ENCODE results near the gene DMRTC1. TPM values are rescaled to one million over a fixed set of nuclear protein-coding genes. Genes with fewer than 3 reads are reported as not detected.
"Not testable (repeated sequence)": the region's sequence is repeated elsewhere in the genome, so short reads cannot be mapped to it uniquely, and the experiment has no call there.

Gene DMRTC1
- total RNA-seq, 1 donor from 2014 or later = 2.2 TPM

- H3K4me1 ChIP-seq; H3K36me3 ChIP-seq; H3K27ac ChIP-seq; H3K4me3 ChIP-seq; DNase-seq (ENCODE audit: extremely low spot score in 2 of 2); intact Hi-C loops (cut with DNase I); H3K27me3 ChIP-seq; H3K9me3 ChIP-seq: not testable (repeated sequence)
Observed at GRCh38 chrX:72889740-72890139, 53.9 kb downstream of the DMRTC1 start.

GRCh38 chrX:72882898-72883297 lies 60.7 kb downstream of the DMRTC1 start:
- intact Hi-C loops (cut with DNase I); H3K9me3 ChIP-seq: not testable (repeated sequence)

GRCh38 chrX:72837532-72837931 lies 106.1 kb downstream of the DMRTC1 start:
- H3K27me3 ChIP-seq; intact Hi-C loops (cut with DNase I); DNase-seq (ENCODE audit: extremely low spot score in 2 of 2); H3K27ac ChIP-seq; H3K4me1 ChIP-seq; H3K4me3 ChIP-seq; H3K36me3 ChIP-seq; H3K9me3 ChIP-seq: not testable (repeated sequence)

More at GRCh38 chrX:72882898-72883297, 60.7 kb downstream of the DMRTC1 start:
- H3K27ac ChIP-seq; H3K4me3 ChIP-seq; H3K36me3 ChIP-seq; H3K27me3 ChIP-seq; H3K4me1 ChIP-seq; DNase-seq (ENCODE audit: extremely low spot score in 2 of 2): not testable (repeated sequence)

GRCh38 chrX:72830701-72831100 lies 112.9 kb downstream of the DMRTC1 start:
- H3K9me3 ChIP-seq; H3K27ac ChIP-seq; H3K36me3 ChIP-seq; H3K27me3 ChIP-seq; H3K4me1 ChIP-seq; H3K4me3 ChIP-seq; DNase-seq (ENCODE audit: extremely low spot score in 2 of 2); intact Hi-C loops (cut with DNase I): not testable (repeated sequence)

Other genes starting within 250 kb of the DMRTC1 start
- 5.2 TPM for gene PHKA1, start 229.5 kb downstream of the DMRTC1 start, total RNA-seq
- gene DMRTC1B, start 166.9 kb downstream of the DMRTC1 start, total RNA-seq = not detected
- not detected for gene FAM236B, start 161.2 kb downstream of the DMRTC1 start, total RNA-seq
- not detected for gene FAM236D, start 135.6 kb downstream of the DMRTC1 start, total RNA-seq
- gene FAM236C, start 31.2 kb downstream of the DMRTC1 start, total RNA-seq = not detected
- not detected for gene FAM236A, start 5.6 kb downstream of the DMRTC1 start, total RNA-seq
- gene PABPC1L2B, start 59.1 kb upstream of the DMRTC1 start, total RNA-seq = not detected
- not detected for gene PABPC1L2A, start 135.7 kb upstream of the DMRTC1 start, total RNA-seq